Mesenteric fat pad (tissue), 1 donor: ENCODE measurements around the gene ZNF488. TPM values are rescaled to one million over a fixed set of nuclear protein-coding genes. Genes with fewer than 3 reads are reported as not detected.

ENCODE experiments used
- DNase-seq: peaks from one replicate; pipeline ENCODE4 v3.0.0-alpha.2; 2020; ENCODE audit warnings: low spot score
- total RNA-seq: library from RNA; stranded (reverse); fragmentation: NEBNext Ultra II Directional; extraction: Animal tissue kit (Norgen Biotek cat#: 25700); gene quantifications from one replicate; pipeline ENCODE4 v1.2.1, GENCODE V29; 2021
- donor health status: DM: yes; HTN: yes; CAD: no.

ZNF488 gene
- total RNA-seq, 1 donor from 2014 or later: 0.10 TPM

DNA sequence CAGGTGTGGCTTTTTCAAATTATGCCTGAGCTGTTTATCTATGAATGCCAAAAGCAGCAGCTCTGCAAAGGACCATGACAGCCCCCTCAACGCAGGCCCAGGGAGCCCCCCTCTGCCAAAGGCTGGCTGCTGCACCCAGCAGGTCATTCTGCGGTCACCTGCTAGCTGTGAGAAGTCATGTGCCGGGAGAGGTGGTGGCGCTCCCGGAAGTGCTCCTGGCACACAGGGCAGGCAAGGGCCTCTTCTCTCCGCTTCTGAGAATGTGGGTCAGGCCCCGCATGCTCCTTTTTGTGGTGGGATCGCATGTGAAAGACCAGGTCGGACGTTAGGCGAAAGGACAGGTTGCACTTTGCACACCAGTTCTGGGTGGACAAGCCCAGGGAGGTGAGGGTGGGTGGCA, 16.4 kb downstream of the ZNF488 start:
- peak; percentile 51 for DNase-seq

DNA sequence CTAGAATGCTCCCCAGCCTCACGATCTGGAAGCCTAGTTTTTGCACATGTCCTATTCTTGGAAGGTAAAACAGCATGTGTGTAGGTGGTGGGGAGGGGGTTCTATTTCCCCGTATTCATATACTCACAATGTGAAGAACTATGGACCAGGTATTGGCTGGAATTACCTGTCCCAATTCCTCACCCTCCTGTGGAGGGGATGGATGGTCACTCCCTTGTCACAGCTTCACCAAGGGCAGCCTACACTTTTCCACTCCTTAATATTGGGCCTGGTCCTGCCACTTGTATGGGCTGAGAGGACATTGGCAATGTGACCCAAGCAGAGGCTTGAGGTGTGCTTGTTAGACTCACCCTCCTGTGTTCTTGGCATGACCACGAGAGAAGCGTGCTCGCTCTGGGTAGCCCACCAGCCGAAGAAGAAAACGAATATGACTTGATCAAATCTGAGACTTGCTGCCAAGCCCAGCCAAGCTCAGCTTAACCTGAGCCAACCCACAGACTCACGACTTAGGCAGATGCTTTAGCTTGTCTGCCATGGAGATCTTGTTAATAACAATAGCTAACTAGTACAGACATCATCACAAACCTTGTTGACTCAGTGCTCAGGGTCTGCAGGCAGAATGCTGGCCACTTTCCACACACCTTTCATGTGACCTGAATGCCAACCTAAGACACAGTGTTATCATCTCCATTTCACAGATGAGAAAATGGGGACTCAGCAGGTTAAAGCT, 17.2 kb downstream of the ZNF488 start:
- peak; percentile 55 for DNase-seq

DNA sequence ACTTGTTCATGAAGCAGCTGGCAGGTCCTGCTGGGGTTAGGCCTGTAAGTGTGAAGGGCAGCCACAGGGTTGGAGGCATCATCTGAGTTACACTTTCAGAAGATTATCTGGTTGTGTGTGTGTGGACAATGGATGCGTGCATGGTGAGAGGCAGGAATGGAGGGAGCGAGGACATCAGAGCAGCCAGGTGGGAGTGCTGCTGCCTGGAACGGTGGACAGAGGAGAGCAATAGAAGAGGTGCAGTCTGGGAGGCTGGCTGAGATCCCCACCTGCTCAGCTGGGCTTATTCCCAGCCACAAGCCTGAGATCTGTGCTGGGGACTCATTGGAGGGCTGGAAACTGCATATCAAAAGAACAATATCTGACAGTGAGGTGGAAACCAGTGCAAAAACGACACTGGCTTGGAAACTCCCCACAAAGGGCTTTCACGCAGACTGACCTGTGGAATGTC, 17.9 kb downstream of the ZNF488 start:
- peak; percentile 33 for DNase-seq

DNA sequence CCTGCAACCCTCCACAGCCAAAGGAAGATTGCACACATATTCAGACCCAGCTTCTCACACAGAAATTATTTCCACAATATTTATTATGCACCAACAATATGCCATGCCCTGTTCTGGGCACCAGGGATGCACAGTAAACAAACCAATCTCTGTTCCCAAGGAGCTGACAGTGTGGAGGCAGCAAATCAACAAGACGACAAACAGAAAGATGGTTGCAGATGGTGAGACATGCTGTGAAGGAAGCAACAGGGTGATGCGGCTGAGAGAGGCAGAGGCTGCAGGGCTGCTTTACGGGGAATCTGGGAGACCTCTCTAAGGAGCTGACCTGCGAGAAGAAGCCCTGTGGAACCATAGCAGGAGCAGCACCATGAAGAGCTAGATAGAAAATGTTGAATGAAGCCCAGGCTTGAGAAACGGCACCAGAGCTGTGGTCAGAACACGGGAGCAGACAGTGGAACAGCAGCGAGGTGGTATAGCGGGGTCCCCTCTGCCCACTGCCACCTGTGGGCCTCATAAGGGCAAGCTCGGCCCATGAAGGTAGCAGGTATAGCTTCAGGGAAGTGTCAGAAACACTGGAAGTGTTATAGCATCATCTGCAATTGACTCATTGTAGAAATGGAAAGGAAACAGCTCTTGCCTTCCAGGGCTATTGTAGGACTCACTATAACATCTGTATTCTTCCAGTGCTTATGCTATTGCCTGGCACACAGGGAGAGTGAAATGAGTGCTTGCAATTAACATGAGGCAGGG, 18.5 kb downstream of the ZNF488 start:
- peak; percentile 64 for DNase-seq

DNA sequence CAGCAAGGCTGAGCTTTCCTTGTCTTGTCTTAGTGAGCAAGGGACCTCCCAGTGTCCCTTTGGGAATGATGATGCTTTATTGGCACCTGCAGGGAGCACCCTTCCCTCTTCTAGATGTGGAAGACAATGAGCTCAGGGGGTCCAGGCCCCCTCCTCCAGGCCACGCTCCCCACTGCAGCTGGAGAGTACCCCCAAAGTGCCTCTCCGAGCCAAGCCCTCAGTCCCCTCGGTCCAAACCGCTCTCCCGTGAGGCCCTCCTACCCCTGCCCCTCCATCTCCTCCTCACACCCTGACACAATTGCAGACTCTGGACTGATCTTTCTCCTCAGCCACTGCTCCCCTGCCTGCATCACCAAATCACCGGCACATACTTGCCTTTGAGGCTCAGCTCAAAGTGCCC, 19.2 kb downstream of the ZNF488 start:
- peak; percentile 68 for DNase-seq

DNA sequence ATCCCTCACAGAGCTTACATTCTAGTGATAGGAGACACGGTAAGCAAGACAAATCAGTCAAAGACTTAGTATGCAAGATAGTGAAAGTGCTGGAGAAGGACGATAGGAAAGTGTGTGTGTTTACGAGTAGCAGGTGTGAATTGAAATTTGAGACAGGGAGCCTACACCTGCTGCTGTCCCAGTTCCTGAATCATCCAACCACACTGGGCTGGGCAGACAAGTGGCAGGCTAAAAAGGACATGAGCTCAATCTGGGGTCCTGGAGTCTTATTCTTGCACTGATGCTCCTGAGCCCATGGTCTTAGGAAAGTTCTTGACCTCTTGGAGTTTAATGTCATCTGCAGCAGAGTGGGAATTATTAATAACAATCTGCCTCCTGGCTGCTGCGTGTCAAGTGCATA, 19.7 kb downstream of the ZNF488 start:
- peak; percentile 20 for DNase-seq

DNA sequence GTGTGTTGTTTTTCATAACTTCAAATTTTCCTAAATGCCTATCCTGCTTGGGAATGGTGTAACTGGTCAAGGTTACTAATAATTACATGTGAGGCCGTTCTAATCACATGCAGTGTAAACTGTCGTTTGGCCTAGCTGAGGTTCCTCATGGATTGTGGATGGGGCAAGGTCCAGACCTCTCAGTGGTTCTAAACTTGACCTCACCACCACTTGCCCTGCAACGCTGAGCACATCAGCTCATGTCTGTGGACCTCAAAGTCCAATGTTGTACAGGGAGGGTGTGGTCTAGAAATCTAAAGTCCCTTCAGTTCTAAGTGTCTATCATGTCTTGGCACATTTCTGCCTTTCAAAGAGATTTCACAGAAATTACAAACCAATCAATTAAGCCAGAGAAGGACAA, 20.3 kb downstream of the ZNF488 start:
- no peak for DNase-seq

DNA sequence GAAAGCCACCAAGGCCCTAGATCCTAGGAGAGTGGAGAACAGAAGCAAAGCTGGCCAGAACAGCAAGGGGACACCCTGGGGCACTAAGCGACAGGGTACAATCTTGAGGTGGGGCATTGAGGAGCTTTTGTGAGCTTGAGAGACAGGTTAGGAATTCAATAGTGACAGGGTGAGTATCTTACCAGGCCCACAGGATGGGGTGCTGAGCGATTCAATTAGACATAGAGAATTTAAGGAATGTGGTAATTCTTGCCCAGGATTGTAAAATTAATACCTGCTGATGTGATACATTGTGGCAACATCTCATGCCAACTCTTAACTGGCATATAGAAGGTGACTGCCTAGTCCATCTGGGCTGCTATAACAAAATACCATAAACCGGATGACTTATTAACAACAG, 21.9 kb downstream of the ZNF488 start:
- DNase-seq: peak; percentile 28

DNA sequence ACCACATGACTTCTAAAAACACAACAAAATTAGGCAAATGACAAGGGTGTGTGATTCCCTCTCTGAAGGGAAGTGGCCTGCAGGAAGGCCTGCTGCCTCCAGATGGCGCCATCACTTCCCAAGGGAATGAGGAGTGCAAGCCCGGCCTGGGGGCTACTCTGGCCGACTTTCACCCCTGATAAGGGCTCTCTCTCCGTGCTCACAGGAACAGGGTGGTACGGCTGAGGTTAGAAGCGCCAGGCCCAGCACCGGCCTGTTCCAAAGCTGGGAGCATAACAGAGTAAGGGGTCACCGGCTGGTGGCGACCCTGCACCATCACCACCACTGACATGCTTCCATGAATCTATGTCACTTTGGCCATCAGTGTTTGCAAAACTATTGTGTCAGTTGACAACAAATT, 22.8 kb downstream of the ZNF488 start:
- peak; percentile 87 for DNase-seq

DNA sequence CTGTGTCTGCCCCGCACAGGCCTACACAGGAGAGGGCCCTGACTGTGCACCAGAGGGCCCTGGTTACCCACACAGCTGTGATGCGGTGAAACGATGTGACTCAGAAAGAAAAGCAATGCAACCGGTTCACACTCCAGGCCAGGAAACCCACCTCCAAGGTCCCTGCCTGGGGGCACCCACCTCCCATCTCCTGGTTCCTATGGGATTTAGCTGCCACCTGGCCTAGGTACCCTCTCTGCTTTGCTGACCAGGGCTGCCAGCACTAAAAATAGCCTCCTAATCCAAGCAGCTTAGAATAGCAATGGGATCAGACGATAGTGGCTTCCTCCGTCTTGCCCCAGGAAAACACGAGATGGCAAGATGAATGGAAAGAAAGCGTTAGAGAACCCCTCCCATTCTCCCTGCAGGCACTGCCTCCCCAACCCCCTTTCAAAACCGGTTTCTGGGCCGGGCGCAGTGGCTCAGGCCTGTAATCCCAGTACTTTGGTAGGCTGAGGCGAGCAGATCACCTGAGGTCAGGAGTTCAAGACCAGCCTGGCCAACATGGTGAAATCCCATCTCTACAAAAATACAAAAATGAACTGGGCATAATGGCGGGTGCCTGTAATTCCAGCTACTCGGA, 23.6 kb downstream of the ZNF488 start:
- DNase-seq: peak; percentile 76

DNA sequence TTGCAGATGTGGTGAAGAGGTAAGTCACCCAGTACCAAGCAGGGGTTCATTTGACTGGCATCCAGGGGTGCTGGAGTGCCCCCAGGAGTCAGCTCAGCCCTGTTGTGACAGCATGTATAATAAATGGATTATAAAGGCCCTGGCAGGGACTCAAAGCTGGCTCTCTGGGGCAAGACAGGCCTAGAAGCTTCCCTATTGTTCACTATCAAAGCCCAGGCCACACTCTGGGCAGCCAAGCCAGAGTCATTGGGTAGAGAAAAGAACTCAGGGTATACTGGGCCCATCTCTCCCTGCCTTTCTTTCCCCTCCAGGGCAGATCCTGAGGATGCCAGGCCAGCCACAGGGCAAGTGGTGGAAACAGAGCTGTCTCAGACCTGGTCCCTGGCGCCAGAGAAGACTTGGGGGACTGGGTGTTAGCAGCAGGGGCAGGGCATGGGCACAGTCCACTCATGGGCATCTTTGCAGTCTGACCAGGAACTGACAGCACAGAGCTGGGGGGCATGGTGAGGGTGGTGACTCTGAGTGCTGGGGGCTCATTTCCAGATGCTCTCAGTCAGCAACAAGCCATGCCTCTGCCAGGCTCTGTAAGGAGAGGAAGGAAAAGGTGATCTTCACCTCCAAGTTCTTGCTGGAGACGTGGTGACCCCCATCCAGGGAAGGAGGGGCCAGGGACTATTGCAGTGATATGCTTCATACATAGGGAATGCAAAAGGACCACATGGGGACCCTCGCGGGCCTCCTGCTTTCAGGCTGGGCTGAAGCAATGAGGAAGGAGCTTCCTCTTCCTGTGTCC, 24.3 kb downstream of the ZNF488 start:
- peak; percentile 80 for DNase-seq

DNA sequence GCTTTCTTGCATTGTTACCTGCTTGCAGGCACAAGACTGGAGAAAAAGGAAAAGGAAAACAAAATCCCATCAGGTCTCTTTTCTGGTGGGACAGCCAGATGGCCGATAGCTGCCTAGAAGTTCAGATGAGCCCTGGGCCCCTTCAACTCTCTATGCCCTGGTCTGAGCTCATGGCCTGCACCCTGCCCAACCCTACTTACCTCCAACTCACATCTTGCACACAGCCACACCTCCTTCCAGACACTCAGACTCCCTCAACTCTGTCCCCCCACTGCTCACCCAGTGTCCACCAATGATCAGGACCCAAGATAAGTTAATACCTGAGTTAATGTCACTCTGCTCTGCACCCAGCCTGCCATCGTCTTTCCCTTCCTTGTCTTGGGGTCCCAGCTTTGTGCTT, 25.0 kb downstream of the ZNF488 start:
- peak; percentile 8 for DNase-seq

DNA sequence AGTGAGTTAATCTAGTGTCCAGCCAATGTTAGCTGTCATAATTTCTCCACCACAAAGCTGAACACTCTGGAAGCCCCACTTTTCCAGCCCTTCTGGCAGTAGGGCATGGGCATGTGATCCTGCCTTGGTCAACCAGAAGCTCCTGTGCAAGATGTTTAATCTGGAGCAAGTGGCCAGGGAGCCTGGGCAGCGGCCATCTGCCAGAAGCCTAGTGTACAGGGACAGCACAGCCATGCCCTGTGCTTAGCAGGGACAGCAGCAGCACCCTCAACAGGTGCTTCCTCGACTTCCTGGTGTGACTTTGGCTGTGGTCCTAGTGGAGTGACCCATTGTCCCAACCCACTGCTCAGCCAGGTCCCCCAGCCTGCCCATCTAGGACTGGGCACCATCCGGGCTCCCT, 25.6 kb downstream of the ZNF488 start:
- DNase-seq: peak; percentile 81

DNA sequence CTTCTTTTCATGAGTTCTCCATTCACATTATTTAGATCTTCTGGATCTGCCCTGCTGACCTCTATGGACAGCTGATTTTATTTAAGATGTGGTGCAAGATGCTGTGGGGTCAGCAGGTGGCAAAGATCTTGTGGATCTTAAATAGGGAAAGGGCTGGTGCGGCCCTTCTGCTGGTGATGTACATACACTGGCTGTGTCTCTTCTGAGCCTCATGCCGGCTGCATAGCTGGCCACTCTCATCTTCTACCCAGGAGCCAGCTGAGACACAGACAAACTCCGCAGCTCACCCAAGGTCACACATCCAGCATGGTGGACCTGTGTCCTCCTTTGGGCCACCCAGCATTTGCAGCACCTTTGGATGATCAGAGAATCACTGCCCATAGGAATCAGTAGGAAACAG, 26.2 kb downstream of the ZNF488 start:
- peak; percentile 67 for DNase-seq

DNA sequence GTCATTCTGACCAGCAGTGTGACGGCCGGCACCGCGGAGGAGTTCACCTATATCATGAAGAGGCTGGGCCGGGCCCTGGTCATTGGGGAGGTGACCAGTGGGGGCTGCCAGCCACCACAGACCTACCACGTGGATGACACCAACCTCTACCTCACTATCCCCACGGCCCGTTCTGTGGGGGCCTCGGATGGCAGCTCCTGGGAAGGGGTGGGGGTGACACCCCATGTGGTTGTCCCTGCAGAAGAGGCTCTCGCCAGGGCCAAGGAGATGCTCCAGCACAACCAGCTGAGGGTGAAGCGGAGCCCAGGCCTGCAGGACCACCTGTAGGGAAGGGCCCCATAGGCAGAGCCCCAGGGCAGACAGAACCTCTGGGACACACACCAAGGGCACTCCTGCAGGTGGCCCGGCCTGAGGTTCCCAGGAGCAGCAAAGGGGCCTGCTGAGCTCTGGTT, 26.9 kb downstream of the ZNF488 start:
- DNase-seq: no peak

DNA sequence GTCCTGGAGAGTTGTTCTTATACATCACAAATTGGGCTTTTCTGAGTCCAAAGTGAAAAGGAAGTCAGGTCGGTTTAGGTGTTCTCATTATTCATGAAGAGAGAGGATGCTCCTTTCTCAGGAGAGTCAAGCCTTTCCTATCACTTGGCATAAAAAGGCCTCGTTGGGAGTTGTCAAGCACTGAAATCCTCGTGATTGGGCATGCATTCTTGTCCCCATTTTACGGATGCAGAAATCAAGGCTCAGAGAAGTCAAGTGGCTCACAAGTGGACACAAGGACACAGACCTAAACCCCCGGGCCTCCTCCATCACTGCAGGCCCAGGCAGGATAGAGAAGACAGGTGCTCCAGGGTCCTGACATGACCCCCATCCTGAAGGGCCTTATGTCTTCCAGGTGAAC, 27.4 kb downstream of the ZNF488 start:
- peak; percentile 81 for DNase-seq

DNA sequence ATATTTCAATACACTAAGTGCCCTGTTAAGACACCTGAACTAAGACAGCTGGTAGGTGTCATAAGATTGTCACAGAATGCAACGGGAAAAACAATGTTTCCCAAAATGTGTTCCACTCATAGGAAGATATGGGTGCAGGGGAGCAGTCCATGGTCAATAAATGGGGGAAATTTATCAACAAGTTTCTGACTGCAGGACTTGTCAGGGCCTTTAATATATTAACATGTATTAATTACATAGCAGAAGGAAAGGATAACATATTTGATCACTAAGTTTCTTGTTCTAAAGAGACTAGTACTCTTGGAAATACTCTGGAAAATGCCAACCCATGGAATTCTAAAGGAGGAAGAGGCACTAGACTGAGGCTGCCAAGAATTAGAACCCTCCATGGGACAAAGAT, 29.2 kb downstream of the ZNF488 start:
- DNase-seq: no peak

DNA sequence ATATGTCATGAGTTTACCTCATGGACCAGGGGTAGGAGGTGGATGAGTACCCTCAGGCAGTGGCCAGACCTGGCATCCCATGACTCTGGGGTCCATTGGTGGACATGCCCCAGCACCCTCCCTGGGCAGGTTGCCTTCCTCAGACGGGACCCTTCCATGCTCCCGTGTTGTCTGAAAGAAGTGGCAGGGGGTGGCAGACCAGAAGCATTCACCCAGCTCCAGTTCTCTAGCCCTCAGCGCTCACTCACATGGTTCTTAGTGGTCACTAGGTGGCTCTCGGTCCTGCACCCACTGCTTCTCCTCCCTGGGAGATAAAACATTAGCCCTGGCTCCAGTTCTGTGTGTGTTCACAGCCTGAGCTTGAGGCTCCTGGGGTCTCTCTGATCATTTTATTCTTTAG, 29.9 kb downstream of the ZNF488 start:
- peak; percentile 75 for DNase-seq

DNA sequence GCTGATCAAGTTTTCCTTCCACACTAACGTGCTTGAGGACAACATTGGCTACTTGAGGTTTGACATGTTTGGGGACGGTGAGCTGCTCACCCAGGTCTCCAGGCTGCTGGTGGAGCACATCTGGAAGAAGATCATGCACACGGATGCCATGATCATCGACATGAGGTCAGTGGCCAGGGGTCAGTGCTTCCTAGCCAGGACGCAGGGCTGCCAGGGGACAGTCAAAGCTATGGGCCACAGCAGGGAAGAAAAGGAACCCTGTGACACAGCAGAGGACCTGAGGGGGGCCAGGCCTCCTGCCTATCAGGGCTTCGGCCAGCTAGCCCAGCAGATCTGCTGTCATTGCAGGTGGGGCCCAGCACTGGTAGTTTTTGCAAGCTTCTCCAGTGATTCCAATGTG, 30.7 kb downstream of the ZNF488 start:
- DNase-seq: peak; percentile 47

DNA sequence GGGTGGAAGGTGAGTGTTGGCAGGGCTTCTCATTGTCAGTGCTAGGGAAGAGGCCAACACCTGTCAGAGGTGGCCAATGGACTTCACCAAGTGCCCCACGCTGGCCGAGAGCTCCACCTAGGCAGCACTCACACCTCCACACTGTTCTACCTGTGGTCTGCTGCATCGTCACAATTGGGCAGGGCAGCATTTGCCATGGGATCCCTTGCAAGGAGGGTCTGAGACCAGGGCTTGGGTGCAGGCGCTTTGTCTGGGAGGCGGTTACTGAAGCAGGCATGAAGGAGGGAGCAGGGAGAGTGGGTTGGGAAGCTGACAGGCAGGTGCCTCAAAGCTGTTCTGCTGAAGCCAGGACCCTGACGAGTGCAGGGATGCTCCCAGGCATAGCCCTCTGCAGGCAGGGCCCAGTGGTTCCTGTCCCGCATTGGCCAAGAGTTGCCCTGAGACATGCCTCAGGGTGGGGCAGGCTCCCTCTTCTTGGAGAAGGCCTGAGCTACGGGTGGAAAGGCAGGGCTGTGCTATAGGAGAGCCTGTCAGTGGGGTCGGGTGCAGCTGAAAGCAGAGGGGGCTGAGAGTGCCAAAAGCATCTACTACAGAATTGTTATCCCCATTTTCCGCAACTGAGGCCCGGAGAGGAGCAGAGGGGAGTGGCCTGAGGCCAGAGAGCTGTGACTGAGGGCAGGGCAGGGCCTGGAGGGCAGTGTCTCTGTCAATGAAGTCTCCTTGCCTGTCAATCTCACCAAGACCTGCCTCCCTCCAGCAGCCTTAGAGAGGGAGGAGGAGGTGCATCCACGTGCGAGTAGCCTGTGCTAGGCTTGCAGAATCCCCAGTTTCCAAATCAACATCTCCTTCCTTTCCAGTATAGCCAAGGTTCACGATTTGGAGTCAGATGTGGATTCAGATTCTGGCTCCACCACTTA, 31.9 kb downstream of the ZNF488 start:
- DNase-seq: peak; percentile 83
